ENCODE data around the gene CXCL17. TPM values are rescaled to one million over a fixed set of nuclear protein-coding genes. Genes with fewer than 3 reads are reported as not detected.

CXCL17 gene
- total and polyA plus RNA-seq, 7 donors = 0.90 to 1.2 TPM; not detected in 5

DNA sequence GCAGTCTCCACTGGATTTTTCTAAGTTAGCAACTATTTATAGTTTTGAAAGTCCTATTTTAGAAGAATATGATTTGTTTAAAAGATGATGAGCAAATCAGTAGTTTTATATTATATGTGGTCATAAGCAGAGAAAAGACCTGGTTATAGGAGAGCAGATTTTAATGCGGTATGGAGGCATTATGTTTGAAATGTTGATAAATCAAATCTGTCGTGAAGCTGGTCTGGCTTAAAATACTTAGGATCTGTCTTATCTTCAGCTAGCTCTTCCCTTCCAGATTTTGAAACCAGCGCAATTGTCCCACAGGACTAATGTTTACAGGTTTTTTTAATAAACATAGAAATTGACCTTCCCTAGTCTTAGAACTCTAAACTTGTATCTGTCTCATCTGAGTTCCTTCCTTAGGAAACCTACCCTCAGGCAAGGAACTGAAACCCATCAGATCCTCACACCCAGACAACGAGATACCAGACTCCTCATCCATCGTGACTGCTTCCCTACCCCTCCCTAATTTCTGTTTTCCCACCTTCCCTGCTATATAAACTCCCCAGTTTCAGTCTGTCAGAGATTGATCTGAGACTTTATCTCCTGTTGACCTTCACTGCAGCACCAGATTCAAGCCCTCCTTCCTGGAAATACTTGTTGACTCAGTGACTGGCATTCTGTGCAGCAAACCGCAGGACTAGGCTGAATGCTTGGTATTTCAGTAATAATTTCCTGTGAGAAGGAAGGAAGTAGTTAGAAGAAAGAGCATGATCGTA lies 37.8 kb upstream of the CXCL17 start:
- 49 to 60% methylated on average over 7 of the region's 7 CpGs for WGBS, 2 donors
- no peak for DNase-seq
- no peaks in the 10 kb centered on the region for H3K9me3 ChIP-seq
- H3K27me3 ChIP-seq = no peaks in the 10 kb centered on the region
- TF ChIP-seq EP300 (IDR thresholded peaks at IDR 0.05) (no peak), POLR2A (IDR thresholded peaks at IDR 0.05) (no peak), POLR2AphosphoS5 (IDR thresholded peaks at IDR 0.05) (no peak)
- TF ChIP-seq, protein P1, sequence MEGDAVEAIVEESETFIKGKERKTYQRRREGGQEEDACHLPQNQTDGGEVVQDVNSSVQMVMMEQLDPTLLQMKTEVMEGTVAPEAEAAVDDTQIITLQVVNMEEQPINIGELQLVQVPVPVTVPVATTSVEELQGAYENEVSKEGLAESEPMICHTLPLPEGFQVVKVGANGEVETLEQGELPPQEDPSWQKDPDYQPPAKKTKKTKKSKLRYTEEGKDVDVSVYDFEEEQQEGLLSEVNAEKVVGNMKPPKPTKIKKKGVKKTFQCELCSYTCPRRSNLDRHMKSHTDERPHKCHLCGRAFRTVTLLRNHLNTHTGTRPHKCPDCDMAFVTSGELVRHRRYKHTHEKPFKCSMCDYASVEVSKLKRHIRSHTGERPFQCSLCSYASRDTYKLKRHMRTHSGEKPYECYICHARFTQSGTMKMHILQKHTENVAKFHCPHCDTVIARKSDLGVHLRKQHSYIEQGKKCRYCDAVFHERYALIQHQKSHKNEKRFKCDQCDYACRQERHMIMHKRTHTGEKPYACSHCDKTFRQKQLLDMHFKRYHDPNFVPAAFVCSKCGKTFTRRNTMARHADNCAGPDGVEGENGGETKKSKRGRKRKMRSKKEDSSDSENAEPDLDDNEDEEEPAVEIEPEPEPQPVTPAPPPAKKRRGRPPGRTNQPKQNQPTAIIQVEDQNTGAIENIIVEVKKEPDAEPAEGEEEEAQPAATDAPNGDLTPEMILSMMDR (IDR thresholded peaks at IDR 0.05) = no peak
- no peaks in the 10 kb centered on the region for H3K4me1 ChIP-seq
- H3K27ac ChIP-seq = no peak overlapping the region
- no peak overlapping the region for H3K4me3 ChIP-seq
- intact Hi-C loops (cut with DNase I) = no loop called here
- H3K36me3 ChIP-seq = no peaks in the 10 kb centered on the region

DNA sequence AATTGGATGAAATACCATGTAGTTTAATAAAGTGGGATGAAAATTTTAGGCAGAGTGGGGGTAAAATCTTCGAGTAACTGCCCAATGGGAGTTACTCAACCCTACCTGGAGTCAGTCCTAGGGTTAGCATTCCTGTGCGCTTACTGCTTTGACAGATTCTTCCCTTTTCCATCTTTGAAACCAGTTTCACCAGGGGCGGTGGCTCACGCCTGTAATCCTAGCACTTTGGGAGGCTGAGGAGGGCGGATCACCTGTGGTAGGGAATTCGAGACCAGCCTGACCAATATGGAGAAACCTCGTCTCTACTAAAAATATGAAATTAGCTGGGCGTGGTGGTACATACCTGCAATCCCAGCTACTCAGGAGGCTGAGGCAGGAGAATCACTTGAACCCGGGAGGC lies 37.0 kb upstream of the CXCL17 start:
- DNase-seq = no peak
- TF ChIP-seq, protein P1 (IDR thresholded peaks at IDR 0.05) = no peak
- TF ChIP-seq POLR2A (IDR thresholded peaks at IDR 0.05) = no peak
- TF ChIP-seq EP300 (IDR thresholded peaks at IDR 0.05) = no peak
- no peak for TF ChIP-seq POLR2AphosphoS5 (IDR thresholded peaks at IDR 0.05)
- Histone ChIP-seq H3K36me3 (no peaks in the 10 kb centered on the region), H3K4me3 (no peak overlapping the region), H3K27ac (no peak overlapping the region), H3K9me3 (no peaks in the 10 kb centered on the region), H3K4me1 (no peaks in the 10 kb centered on the region), H3K27me3 (no peaks in the 10 kb centered on the region)
- intact Hi-C loops (cut with DNase I) = no loop called here
- WGBS, 2 donors = 94 to 95% methylated on average over 9 of the region's 9 CpGs

DNA sequence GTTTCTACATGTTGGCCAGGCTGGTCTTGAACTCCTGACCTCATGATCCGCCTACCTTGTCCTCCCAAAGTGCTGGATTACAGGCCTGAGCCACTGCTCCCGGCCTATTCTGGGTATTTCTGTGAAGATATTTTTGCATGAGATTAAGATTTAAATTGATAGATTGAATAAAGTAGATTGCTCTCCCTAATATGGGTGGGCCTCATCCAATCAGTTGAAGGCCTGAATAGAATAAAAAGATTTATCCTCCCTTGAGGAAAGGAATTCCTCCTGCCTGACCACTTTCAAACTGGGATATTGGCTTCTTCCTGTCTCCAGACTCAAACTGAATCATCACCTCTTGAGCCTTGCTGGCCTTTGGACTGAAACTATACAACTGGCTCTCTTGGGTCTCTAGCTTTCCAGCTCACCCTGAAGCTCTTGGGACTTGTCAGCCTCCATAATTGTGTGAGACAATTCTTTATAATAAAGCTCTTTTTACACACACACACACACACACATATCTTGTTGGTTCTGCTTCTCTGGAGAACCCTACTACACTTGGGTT lies 36.1 kb upstream of the CXCL17 start:
- H3K27ac ChIP-seq = no peak overlapping the region
- no peaks in the 10 kb centered on the region for H3K27me3 ChIP-seq
- H3K4me3 ChIP-seq = no peak overlapping the region
- intact Hi-C loops (cut with DNase I) = no loop called here
- H3K9me3 ChIP-seq = no peaks in the 10 kb centered on the region
- no peaks in the 10 kb centered on the region for H3K4me1 ChIP-seq
- no peak for TF ChIP-seq EP300 (IDR thresholded peaks at IDR 0.05)
- H3K36me3 ChIP-seq = no peaks in the 10 kb centered on the region
- no peak for DNase-seq
- WGBS, 2 donors = 92 to 99% methylated on average over 2 of the region's 2 CpGs

DNA sequence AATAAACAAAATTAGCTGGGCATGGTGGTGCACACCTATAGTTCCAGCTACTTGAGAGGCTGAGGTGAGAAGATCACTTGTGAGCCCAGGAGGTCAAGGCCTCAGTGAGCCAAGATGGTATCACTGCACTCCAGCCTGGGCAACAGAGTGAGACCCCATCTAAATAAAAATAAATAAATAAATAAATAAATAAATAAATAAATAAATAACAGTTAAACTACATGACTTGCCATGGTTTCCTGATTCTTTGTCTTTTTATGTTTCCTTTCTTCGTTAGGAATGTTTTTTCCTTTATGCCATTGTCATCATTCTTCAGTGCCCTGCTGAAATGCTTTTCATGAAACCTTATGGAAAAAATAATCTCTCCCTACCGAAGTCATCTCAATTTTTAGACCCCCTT lies 35.2 kb upstream of the CXCL17 start:
- no peaks in the 10 kb centered on the region for H3K36me3 ChIP-seq
- no peak overlapping the region for H3K27ac ChIP-seq
- H3K9me3 ChIP-seq = no peaks in the 10 kb centered on the region
- no peak for DNase-seq
- H3K4me1 ChIP-seq = no peaks in the 10 kb centered on the region
- no peaks in the 10 kb centered on the region for H3K27me3 ChIP-seq
- no peak overlapping the region for H3K4me3 ChIP-seq
- intact Hi-C loops (cut with DNase I) = no loop called here
- WGBS, 2 donors = 94 to 96% methylated on average over 2 of the region's 2 CpGs
- TF ChIP-seq, protein P1 (IDR thresholded peaks at IDR 0.05) = no peak
- TF ChIP-seq POLR2AphosphoS5 (IDR thresholded peaks at IDR 0.05) (no peak), POLR2A (IDR thresholded peaks at IDR 0.05) (no peak), EP300 (IDR thresholded peaks at IDR 0.05) (no peak)

DNA sequence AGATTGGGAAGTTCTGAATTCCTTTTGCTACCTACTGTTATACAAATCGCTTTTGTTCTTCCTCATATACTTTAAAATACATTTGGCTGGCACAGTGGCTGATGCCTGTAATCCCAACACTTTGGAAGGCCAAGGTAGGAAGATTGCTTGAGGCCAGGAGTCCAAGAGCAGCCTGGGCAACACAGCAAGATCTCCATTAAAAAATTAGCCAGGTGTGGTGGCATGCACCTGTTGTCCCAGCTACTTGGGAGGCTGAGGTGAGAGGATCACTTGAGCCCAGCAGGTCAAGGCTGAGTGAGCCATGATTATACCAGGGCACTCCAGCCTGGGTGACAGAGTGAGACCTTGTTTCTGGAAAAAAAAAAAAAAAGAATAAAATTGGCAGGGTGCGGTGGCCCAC lies 34.4 kb upstream of the CXCL17 start:
- H3K27me3 ChIP-seq = no peaks in the 10 kb centered on the region
- intact Hi-C loops (cut with DNase I) = no loop called here
- H3K36me3 ChIP-seq = no peaks in the 10 kb centered on the region
- no peak for TF ChIP-seq EP300 (IDR thresholded peaks at IDR 0.05)
- TF ChIP-seq POLR2A (IDR thresholded peaks at IDR 0.05) = no peak
- TF ChIP-seq POLR2AphosphoS5 (IDR thresholded peaks at IDR 0.05) = no peak
- TF ChIP-seq, protein P1 (IDR thresholded peaks at IDR 0.05) = no peak
- no peak overlapping the region for H3K4me3 ChIP-seq
- no peak overlapping the region for H3K27ac ChIP-seq
- H3K9me3 ChIP-seq = no peaks in the 10 kb centered on the region
- no peaks in the 10 kb centered on the region for H3K4me1 ChIP-seq
- DNase-seq = no peak
- whole genome bisulfite sequencing, 2 donors = 90 to 93% methylated on average over 2 of the region's 2 CpGs

All from sigmoid colon (tissue), 7 donors.